ENCODE measurements around the gene AUTS2. TPM values are rescaled to one million over a fixed set of nuclear protein-coding genes. Genes with fewer than 3 reads are reported as not detected.
"Not testable (repeated sequence)": the region's sequence is repeated elsewhere in the genome, so short reads cannot be mapped to it uniquely, and the experiment has no call there.

The AUTS2 gene
- total RNA-seq, 1 donor from 2014 or later = 56.0 TPM

DNA sequence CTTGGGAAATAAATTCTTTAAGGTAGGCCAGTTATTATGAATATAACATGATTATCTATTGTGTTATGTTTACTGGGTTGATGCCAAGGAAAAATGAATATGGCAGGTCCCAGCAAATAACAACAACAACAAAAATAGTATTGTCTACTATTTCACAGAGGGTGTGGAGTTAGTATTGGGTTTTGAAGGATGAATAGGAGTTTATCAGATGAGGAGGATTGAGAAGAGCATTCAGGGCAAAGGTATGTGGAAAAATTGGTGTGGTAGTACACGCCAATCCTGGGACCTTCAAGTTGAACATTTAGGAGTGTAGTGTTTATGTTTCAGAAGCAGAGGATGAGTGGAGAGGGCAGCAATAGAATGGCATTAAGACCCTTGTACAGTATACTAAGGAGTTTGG is 671.9 kb downstream of the AUTS2 start:
- DNase-seq = no peak
- no peaks in the 10 kb centered on the region for H3K27me3 ChIP-seq
- no peaks in the 10 kb centered on the region for H3K36me3 ChIP-seq
- no peak overlapping the region for H3K27ac ChIP-seq
- no peak overlapping the region for H3K4me3 ChIP-seq
- no peaks in the 10 kb centered on the region for H3K4me1 ChIP-seq
- TF ChIP-seq, protein P1, sequence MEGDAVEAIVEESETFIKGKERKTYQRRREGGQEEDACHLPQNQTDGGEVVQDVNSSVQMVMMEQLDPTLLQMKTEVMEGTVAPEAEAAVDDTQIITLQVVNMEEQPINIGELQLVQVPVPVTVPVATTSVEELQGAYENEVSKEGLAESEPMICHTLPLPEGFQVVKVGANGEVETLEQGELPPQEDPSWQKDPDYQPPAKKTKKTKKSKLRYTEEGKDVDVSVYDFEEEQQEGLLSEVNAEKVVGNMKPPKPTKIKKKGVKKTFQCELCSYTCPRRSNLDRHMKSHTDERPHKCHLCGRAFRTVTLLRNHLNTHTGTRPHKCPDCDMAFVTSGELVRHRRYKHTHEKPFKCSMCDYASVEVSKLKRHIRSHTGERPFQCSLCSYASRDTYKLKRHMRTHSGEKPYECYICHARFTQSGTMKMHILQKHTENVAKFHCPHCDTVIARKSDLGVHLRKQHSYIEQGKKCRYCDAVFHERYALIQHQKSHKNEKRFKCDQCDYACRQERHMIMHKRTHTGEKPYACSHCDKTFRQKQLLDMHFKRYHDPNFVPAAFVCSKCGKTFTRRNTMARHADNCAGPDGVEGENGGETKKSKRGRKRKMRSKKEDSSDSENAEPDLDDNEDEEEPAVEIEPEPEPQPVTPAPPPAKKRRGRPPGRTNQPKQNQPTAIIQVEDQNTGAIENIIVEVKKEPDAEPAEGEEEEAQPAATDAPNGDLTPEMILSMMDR (IDR thresholded peaks at IDR 0.05) = no peak
- ATAC-seq = no peak
- no peaks in the 10 kb centered on the region for H3K9me3 ChIP-seq
- intact Hi-C loops (cut with DNase I) = no loop called here

DNA sequence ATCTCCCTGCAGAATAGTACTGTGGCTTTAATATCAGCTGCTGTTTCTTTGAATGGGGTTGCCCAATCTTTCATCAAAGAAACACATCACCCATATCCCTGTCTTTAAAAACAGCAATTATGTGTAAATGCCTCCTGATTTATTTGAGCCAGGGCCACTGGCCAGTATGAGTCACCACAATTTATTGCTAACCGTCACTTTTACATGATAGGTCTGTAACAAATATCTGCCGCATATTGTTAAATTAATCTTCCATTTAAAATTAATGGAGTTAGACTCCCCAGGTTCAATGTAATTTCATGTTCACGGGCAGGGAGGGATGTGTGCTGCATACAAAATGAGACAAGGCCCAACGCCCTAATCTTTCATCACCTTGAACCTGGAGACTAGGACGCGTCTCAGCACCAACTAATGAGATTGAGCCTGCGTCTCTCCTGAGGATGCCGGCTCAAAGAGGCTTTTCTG is 673.4 kb downstream of the AUTS2 start:
- Histone ChIP-seq H3K27ac (no peak overlapping the region), H3K36me3 (no peaks in the 10 kb centered on the region), H3K4me1 (no peaks in the 10 kb centered on the region), H3K9me3 (no peaks in the 10 kb centered on the region), H3K27me3 (no peaks in the 10 kb centered on the region), H3K4me3 (no peak overlapping the region)
- TF ChIP-seq, protein P1 (IDR thresholded peaks at IDR 0.05) = no peak
- intact Hi-C loops (cut with DNase I) = no loop called here
- no peak for ATAC-seq
- no peak for DNase-seq

DNA sequence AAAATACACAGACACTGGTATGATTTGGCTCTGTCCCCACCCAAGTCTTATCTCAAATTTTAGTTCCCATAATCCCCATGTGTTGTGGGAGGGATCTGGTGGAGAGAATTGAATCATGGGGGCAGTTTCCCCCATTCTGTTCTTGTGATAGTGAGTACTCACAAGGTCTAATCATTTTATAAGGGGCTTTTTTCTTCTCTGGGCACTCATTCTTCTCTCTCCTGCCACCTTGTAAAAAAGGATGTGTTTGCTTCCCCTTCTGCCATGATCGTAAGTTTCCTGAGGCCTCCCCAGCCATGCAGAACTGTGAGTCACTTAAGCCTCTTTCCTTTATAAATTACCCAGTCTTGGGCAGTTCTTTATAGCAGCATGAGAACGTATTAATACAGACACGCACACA is 677.3 kb downstream of the AUTS2 start:
- H3K4me3 ChIP-seq; H3K27me3 ChIP-seq; DNase-seq; H3K4me1 ChIP-seq; H3K36me3 ChIP-seq; ATAC-seq; H3K9me3 ChIP-seq; H3K27ac ChIP-seq; intact Hi-C loops (cut with DNase I): not testable (repeated sequence)

DNA sequence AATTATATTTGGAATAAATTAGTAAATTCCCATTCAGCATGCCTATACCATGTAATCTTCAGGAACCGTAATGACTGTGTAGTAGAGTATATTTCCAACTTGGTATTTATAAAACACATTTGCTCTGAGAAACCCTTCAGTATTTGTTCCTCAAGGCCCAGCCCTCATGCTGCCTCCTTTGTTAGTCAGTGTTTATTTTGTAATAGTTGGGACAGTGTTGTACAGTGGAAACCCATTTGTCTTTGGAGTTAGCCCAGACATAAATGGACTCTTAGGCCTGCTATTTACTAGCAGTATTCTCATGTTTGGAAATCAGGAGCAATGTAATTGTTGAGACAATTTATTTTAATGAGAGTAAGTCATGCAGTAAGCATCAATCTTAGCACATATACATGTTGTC is 686.9 kb downstream of the AUTS2 start:
- Histone ChIP-seq H3K27ac (no peak overlapping the region), H3K36me3 (no peaks in the 10 kb centered on the region), H3K4me1 (no peaks in the 10 kb centered on the region), H3K27me3 (no peaks in the 10 kb centered on the region), H3K4me3 (no peak overlapping the region), H3K9me3 (no peaks in the 10 kb centered on the region)
- DNase-seq (no peak), ATAC-seq (no peak)
- intact Hi-C loops (cut with DNase I) = no loop called here
- TF ChIP-seq, protein P1 (IDR thresholded peaks at IDR 0.05) = no peak

DNA sequence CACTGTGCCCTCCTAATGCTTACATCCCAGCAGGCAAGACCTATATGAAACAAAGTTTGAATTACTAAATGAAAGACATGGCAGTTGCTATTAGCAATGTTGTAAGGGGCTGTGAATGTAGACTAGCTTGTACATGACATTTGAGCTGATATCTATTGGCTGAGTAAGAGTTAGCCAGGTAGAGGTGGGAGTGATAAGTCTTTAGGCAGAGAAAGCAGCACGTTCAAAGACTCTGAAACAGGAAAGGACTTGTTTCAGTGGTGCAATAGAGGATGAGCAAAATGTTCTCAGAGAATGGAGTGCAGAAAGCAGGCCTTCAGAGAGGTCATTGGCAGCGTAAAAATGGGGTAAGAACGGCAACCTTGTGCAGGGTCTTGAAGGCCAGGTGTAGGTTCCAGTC is 687.6 kb downstream of the AUTS2 start:
- Histone ChIP-seq H3K4me1 (no peaks in the 10 kb centered on the region), H3K27ac (no peak overlapping the region), H3K4me3 (no peak overlapping the region), H3K27me3 (no peaks in the 10 kb centered on the region), H3K9me3 (no peaks in the 10 kb centered on the region), H3K36me3 (no peaks in the 10 kb centered on the region)
- DNase-seq (no peak), ATAC-seq (no peak)
- TF ChIP-seq, protein P1 (IDR thresholded peaks at IDR 0.05) = no peak
- intact Hi-C loops (cut with DNase I) = no loop called here

DNA sequence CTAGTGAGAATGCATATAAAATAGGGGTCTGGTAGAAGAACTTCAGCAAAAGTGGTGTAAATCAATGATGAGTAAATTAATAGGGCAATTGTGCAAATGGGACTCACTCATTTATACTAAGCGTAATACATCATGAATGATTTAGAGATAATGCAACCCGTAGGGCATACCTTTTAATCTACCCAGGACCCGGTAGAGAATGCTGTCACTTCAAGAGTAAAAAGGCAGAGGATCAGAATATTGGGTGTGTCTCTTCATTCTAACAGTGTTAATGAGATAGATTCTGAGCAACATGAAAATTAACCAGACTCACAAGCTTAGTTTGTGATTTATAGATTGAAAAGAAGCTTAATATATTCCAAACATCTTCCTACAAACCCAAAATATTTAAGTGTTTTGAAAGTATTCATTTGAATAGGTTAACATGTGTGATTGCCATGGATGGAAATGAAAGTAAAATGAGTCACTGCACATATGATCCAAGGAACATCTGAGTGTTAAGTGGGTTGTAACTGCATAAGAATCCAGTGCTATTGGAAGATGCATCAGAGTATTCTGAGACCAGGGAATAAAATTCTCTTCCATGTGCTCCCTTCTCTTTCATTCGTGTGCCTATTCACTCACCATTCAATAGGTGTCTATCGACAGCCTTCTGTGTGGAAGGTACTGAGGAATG is 690.6 kb downstream of the AUTS2 start:
- TF ChIP-seq, protein P1 (IDR thresholded peaks at IDR 0.05) = no peak
- ATAC-seq = no peak
- H3K4me3 ChIP-seq = no peak overlapping the region
- no peaks in the 10 kb centered on the region for H3K4me1 ChIP-seq
- intact Hi-C loops (cut with DNase I) = no loop called here
- H3K27me3 ChIP-seq = no peaks in the 10 kb centered on the region
- H3K36me3 ChIP-seq = no peaks in the 10 kb centered on the region
- H3K27ac ChIP-seq = no peak overlapping the region
- no peaks in the 10 kb centered on the region for H3K9me3 ChIP-seq
- no peak for DNase-seq
